GM12891 (cell line): ENCODE results near the gene CACNG4.

Source experiments
- POLR2A ChIP-seq: IDR thresholded peaks from 2 replicates; pipeline ENCODE4 v1.6.1; 2011; ENCODE audit warnings: low read depth, low read length, control low read depth
- POLR2AphosphoS5 ChIP-seq: IDR thresholded peaks from 2 replicates; pipeline ENCODE4 v1.6.1; 2011; ENCODE audit warnings: low read depth, low read length, control low read depth
- SPI1 ChIP-seq: IDR thresholded peaks from 2 replicates; pipeline ENCODE4 v1.6.1; 2011; ENCODE audit warnings: low read depth, low read length, control low read depth
- TAF1 ChIP-seq: IDR thresholded peaks from 2 replicates; pipeline ENCODE4 v1.6.1; 2011; ENCODE audit warnings: low read depth, low read length, control low read depth

DNA sequence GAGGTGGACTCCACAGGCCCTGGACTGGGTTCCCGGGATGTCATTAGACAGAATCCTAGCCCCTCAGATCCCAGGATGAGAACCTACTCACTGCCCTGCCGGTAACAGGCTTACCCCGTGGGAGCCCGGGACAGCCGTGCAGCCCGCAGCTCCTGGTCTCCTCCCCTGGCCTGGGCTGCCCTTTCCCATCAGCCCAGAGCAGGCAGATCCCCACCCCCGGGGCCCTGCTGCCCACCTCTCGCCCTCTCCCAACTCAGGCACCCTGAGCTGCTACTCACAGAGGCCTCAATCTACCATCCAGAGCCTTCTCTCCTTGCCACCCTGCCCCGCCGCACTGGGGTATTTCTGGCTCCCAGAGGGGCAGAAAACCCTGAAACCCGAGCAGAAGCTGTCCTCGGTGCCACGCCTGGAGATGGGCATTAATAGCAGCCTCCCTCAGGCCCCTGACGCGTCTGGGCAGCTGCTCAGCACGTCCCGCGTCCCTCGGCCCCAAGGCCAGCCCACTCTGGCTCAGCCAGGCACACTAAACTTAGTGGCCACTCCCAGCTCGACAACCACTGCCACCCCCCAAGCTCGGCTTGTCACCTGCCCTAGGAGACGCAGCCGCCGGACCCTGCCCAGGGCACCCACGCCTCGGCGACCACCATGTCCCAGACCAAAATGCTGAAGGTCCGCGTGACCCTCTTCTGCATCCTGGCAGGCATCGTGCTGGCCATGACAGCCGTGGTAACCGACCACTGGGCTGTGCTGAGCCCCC, 79.7 kb downstream of the CACNG4 start, which contains the start of gene CACNG1:
- TF ChIP-seq POLR2A (no peak), TAF1 (no peak), POLR2AphosphoS5 (no peak), SPI1 (no peak)
